HCT116 (cell line): ENCODE results near the gene CBFA2T3. TPM values are rescaled to one million over a fixed set of nuclear protein-coding genes. Genes with fewer than 3 reads are reported as not detected.

ENCODE experiments used
- ATAC-seq: fragments of 200-7000 bp; cut with Tn5 transposase; 2 replicates; pipeline ENCODE4 v1.9.1; 2020; ENCODE audit warnings: mild to moderate bottlenecking, moderate library complexity
- BruUV-seq: library from RNA; stranded (reverse); fragments of 400-500 nt; replicated peaks from 2 replicates; lab custom pipeline; 2021; lab: Mats Ljungman, UMichigan
- CTCF ChIA-PET: fragments of 300-600 bp; sonication (Branson Sonifier 250); formaldehyde crosslinking; loops from one replicate; lab custom pipeline; 2021; ENCODE audit warnings: antibody characterized with exemption; lab: Charles Lee
- POLR2A ChIA-PET: fragments of 300-600, 350-600 bp; sonication (Branson Sonifier 250); formaldehyde crosslinking; loops from one replicate; lab custom pipeline; 2021; ENCODE audit warnings: antibody characterized with exemption; lab: Charles Lee
- RAD21 ChIA-PET, 2 experiments: fragments of 300-600 bp; sonication (Branson Sonifier 250); formaldehyde crosslinking; loops; one replicate each; lab custom pipeline; 2023; ENCODE audit warnings: low total read pairs in 2 of 2; ENCODE audit not compliant: uncharacterized antibody in 2 of 2, unreplicated experiment in 2 of 2, low non-redundant PET in 1 of 2; lab: Charles Lee
- DNase-seq: peaks from one replicate; pipeline ENCODE4 v3.0.0-alpha.2; 2010; ENCODE audit warnings: low read depth, low spot score
- H2AFZ ChIP-seq: fragments of 200-600 bp; shearing (Covaris generic), sonication (generic); 2 replicates; pipeline ENCODE4 v1.6.1; 2017; ENCODE audit warnings: low read depth, mixed run types, mixed read lengths, antibody characterized with exemption, low read length; ENCODE audit not compliant: poor library complexity, severe bottlenecking
- H3K27ac ChIP-seq: 2 replicates; pipeline ENCODE4 v1.5.1; 2012; ENCODE audit warnings: low read depth, low read length
- H3K27me3 ChIP-seq: fragments of 200-600 bp; sonication (generic); 2 replicates; pipeline ENCODE4 v1.6.1; 2016; ENCODE audit warnings: mixed run types, low read length, mixed read lengths; ENCODE audit not compliant: insufficient read depth
- H3K36me3 ChIP-seq, 2 experiments: fragments of 200-500 bp in 1 of 2; fragments of 200-600 bp in 1 of 2; sonication (Bioruptor generic) in 1 of 2; sonication (generic) in 1 of 2; 2 replicates each; pipeline versions ENCODE4 v1.5.1 to v1.6.1; 2014 to 2016; ENCODE audit warnings: low read length in 2 of 2, inconsistent platforms in 1 of 2, mixed read lengths in 1 of 2, mixed run types in 1 of 2; ENCODE audit not compliant: insufficient read depth in 2 of 2, control insufficient read depth in 1 of 2
- H3K4me1 ChIP-seq, 2 experiments: fragments of 200-600 bp in 1 of 2; sonication (generic) in 1 of 2; 2 replicates each; pipeline versions ENCODE4 v1.5.1 to v1.6.1; 2012 to 2017; ENCODE audit warnings: low read length in 2 of 2, inconsistent platforms in 1 of 2, mild to moderate bottlenecking in 1 of 2, mixed read lengths in 1 of 2, mixed run types in 1 of 2, moderate library complexity in 1 of 2; ENCODE audit not compliant: insufficient read depth in 2 of 2, control insufficient read depth in 1 of 2
- H3K4me2 ChIP-seq: fragments of 200-600 bp; sonication (generic); 2 replicates; pipeline ENCODE4 v1.6.1; 2017; ENCODE audit warnings: mixed run types, low read length, mixed read lengths
- H3K4me3 ChIP-seq, 2 experiments: fragments of 200-600 bp in 1 of 2; sonication (generic) in 1 of 2; replicated peaks in 1 of 2; 2 replicates each; pipeline ENCODE4 v1.5.1; 2011 to 2016; ENCODE audit warnings: low read length in 2 of 2, control low read depth in 1 of 2, low read depth in 1 of 2, mild to moderate bottlenecking in 1 of 2, mixed read lengths in 1 of 2, mixed run types in 1 of 2
- H3K79me2 ChIP-seq: fragments of 200-600 bp; sonication (generic); 2 replicates; pipeline ENCODE4 v1.6.1; 2017; ENCODE audit warnings: mild to moderate bottlenecking, mixed run types, low read length, moderate library complexity, mixed read lengths; ENCODE audit not compliant: insufficient read depth
- H3K9ac ChIP-seq: fragments of 200-600 bp; sonication (generic); 2 replicates; pipeline ENCODE4 v1.6.1; 2016; ENCODE audit warnings: low read length, mixed read lengths
- H3K9me2 ChIP-seq: fragments of 200-600 bp; sonication (generic), shearing (Covaris generic); 2 replicates; pipeline ENCODE4 v1.6.1; 2017; ENCODE audit warnings: mixed run types, mild to moderate bottlenecking, moderate library complexity; ENCODE audit not compliant: insufficient read depth
- H3K9me3 ChIP-seq, 2 experiments: fragments of 200-500 bp in 1 of 2; fragments of 200-600 bp in 1 of 2; sonication (Bioruptor generic) in 1 of 2; sonication (generic) in 1 of 2; 2 replicates each; pipeline ENCODE4 v1.6.1; 2014 to 2017; ENCODE audit warnings: low read length in 2 of 2, mixed read lengths in 2 of 2, inconsistent platforms in 1 of 2, low read depth in 1 of 2, mild to moderate bottlenecking in 1 of 2, mixed run types in 1 of 2, moderate library complexity in 1 of 2; ENCODE audit not compliant: control insufficient read depth in 1 of 2, insufficient read depth in 1 of 2
- H4K20me1 ChIP-seq: fragments of 200-600 bp; sonication (generic), shearing (Covaris generic); 2 replicates; pipeline ENCODE4 v1.6.1; 2017; ENCODE audit warnings: mixed run types, mild to moderate bottlenecking, moderate library complexity; ENCODE audit not compliant: insufficient read depth
- ATF3 ChIP-seq: IDR thresholded peaks from 2 replicates; pipeline ENCODE4 v1.6.1; 2012
- CEBPB ChIP-seq: IDR thresholded peaks from 2 replicates; pipeline ENCODE4 v1.6.1; 2012; ENCODE audit warnings: low read depth
- EZH2 ChIP-seq: fragments of 200-600 bp; sonication (generic); IDR thresholded peaks from 2 replicates; pipeline ENCODE4 v1.6.1; 2017; ENCODE audit warnings: antibody characterized with exemption, mixed run types
- EZH2phosphoT487 ChIP-seq: fragments of 200-600 bp; IDR thresholded peaks from 2 replicates; pipeline ENCODE4 v1.6.1; 2018; ENCODE audit warnings: antibody characterized with exemption, borderline replicate concordance
- JUND ChIP-seq: IDR thresholded peaks from 2 replicates; pipeline ENCODE4 v1.6.1; 2012
- MAX ChIP-seq: IDR thresholded peaks from 2 replicates; pipeline ENCODE4 v1.6.1; 2012
- POLR2A ChIP-seq: IDR thresholded peaks from 2 replicates; pipeline ENCODE4 v1.7.0; 2011; ENCODE audit warnings: borderline replicate concordance; ENCODE audit not compliant: insufficient read depth, insufficient read length; ENCODE audit errors: extremely low read depth
- SIN3A ChIP-seq: IDR thresholded peaks from 2 replicates; pipeline ENCODE4 v1.6.1; 2012; ENCODE audit warnings: low read depth
- SRF ChIP-seq: IDR thresholded peaks from 2 replicates; pipeline ENCODE4 v1.6.1; 2012; ENCODE audit warnings: low read depth
- TCF7L2 ChIP-seq: IDR thresholded peaks from 2 replicates; pipeline ENCODE4 v1.7.0; 2011; ENCODE audit warnings: borderline replicate concordance, inconsistent platforms; ENCODE audit not compliant: insufficient read depth, insufficient read length; ENCODE audit errors: extremely low read depth
- YY1 ChIP-seq: IDR thresholded peaks from 2 replicates; pipeline ENCODE4 v1.6.1; 2011; ENCODE audit warnings: low read length, low read depth, moderate library complexity, mild to moderate bottlenecking; ENCODE audit not compliant: insufficient replicate concordance; ENCODE audit errors: extremely low read depth
- ZFX ChIP-seq: fragments of 450-650 bp; IDR thresholded peaks from 2 replicates; pipeline ENCODE4 v1.6.1; 2017
- ZNF274 ChIP-seq: fragments of 200-500 bp; sonication (Bioruptor generic); IDR thresholded peaks from 2 replicates; pipeline ENCODE4 v1.6.1; 2014; ENCODE audit warnings: mild to moderate bottlenecking, low read depth, low read length, inconsistent platforms
- intact Hi-C: fragments of 100-400 bp; cut with micrococcal nuclease; formaldehyde crosslinking; loops from 2 replicates; pipeline ENCODE4 v1.10.0; 2022
- total RNA-seq: library from RNA; stranded (reverse); gene quantifications from one replicate; pipeline ENCODE4 v1.2.1, GENCODE V29; 2021; ENCODE audit not compliant: unreplicated experiment
- TF ChIP-seq, protein P1 (sequence below): IDR thresholded peaks from 2 replicates; pipeline ENCODE4 v1.6.1; 2011; ENCODE audit warnings: mild to moderate bottlenecking, low read length, moderate library complexity; ENCODE audit not compliant: insufficient replicate concordance; ENCODE audit errors: extremely low read depth
- TF ChIP-seq, protein P2 (sequence below), 3 experiments: fragments of 200-600 bp in 1 of 3; sonication (generic) in 1 of 3; IDR thresholded peaks in 2 of 3; conservative IDR thresholded peaks in 1 of 3; 2 replicates each; pipeline ENCODE4 v1.5.1; 2012 to 2017; ENCODE audit warnings: low read depth in 2 of 3, low read length in 2 of 3, antibody characterized with exemption in 1 of 3, borderline replicate concordance in 1 of 3, control low read depth in 1 of 3, mild to moderate bottlenecking in 1 of 3, mixed read lengths in 1 of 3, mixed run types in 1 of 3, moderate library complexity in 1 of 3; ENCODE audit not compliant: insufficient read depth in 1 of 3

The CBFA2T3 gene
- total RNA-seq, 1 experiment from 2014 or later: 19.1 TPM

DNA sequence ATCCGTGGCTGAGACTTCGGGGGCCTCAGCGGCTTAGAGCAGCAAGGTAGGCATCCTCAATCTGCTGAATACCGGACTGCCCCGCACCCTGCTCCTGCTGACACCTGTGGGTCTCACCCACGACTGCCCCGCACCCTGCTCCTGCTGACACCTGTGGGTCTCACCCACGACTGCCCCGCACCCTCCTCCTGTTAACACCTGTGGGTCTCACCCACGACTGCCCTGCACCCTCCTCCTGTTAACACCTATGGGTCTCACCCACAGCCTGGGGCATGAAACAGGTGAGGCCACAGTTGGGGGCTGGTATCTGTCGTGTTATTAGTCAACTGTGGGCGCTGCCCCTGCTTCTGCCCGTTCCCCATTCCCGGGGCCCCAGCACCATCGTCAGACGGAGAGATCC lies 74.3 kb downstream of the CBFA2T3 start:
- POLR2A ChIA-PET: no interaction called here
- no peaks in the 10 kb centered on the region for H3K9me3 ChIP-seq
- intact Hi-C loops: no loop called here
- H3K27me3 ChIP-seq: no peaks in the 10 kb centered on the region
- CTCF ChIA-PET: no interaction called here
- H3K4me2 ChIP-seq: no peak overlapping the region
- no peak overlapping the region for H3K4me3 ChIP-seq
- no peaks in the 10 kb centered on the region for H3K79me2 ChIP-seq
- peaks cover 6 to 25% of the 10 kb centered on the region in 2 experiments for H3K4me1 ChIP-seq
- ATAC-seq: no peak
- H3K36me3 ChIP-seq: no peaks in the 10 kb centered on the region
- no peaks in the 10 kb centered on the region for H3K9me2 ChIP-seq
- no peak overlapping the region for H3K27ac ChIP-seq
- RAD21 ChIA-PET: no interaction called here
- no peak overlapping the region for H3K9ac ChIP-seq
- BruUV-seq: no TSS peak
- no peak overlapping the region for H2AFZ ChIP-seq
- TF ChIP-seq, protein P1, sequence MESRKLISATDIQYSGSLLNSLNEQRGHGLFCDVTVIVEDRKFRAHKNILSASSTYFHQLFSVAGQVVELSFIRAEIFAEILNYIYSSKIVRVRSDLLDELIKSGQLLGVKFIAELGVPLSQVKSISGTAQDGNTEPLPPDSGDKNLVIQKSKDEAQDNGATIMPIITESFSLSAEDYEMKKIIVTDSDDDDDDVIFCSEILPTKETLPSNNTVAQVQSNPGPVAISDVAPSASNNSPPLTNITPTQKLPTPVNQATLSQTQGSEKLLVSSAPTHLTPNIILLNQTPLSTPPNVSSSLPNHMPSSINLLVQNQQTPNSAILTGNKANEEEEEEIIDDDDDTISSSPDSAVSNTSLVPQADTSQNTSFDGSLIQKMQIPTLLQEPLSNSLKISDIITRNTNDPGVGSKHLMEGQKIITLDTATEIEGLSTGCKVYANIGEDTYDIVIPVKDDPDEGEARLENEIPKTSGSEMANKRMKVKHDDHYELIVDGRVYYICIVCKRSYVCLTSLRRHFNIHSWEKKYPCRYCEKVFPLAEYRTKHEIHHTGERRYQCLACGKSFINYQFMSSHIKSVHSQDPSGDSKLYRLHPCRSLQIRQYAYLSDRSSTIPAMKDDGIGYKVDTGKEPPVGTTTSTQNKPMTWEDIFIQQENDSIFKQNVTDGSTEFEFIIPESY: no peak
- TF ChIP-seq ZNF274 (no peak), ATF3 (no peak), SIN3A (no peak), POLR2A (no peak), ZFX (no peak), MAX (no peak), SRF (no peak), YY1 (no peak), TCF7L2 (no peak), JUND (no peak), CEBPB (no peak), EZH2 (no peak), EZH2phosphoT487 (no peak)
- TF ChIP-seq, protein P2, sequence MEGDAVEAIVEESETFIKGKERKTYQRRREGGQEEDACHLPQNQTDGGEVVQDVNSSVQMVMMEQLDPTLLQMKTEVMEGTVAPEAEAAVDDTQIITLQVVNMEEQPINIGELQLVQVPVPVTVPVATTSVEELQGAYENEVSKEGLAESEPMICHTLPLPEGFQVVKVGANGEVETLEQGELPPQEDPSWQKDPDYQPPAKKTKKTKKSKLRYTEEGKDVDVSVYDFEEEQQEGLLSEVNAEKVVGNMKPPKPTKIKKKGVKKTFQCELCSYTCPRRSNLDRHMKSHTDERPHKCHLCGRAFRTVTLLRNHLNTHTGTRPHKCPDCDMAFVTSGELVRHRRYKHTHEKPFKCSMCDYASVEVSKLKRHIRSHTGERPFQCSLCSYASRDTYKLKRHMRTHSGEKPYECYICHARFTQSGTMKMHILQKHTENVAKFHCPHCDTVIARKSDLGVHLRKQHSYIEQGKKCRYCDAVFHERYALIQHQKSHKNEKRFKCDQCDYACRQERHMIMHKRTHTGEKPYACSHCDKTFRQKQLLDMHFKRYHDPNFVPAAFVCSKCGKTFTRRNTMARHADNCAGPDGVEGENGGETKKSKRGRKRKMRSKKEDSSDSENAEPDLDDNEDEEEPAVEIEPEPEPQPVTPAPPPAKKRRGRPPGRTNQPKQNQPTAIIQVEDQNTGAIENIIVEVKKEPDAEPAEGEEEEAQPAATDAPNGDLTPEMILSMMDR (IDR thresholded peaks at IDR 0.05 in 2 of 3, conservative IDR thresholded peaks at IDR 0.05 in 1 of 3; ENCODE audit: borderline replicate concordance in 1 of 3, insufficient read depth in 1 of 3, low read depth in 2 of 3, low read length in 2 of 3): no peak
- TF ChIP-seq, all 23 proteins: peak for 0
- no peak for DNase-seq
- H4K20me1 ChIP-seq: no peaks in the 10 kb centered on the region
